ENCODE results near the gene ZWILCH. TPM values are rescaled to one million over a fixed set of nuclear protein-coding genes. Genes with fewer than 3 reads are reported as not detected.

The ZWILCH gene
- total RNA-seq, 1 donor = 36.5 TPM

DNA sequence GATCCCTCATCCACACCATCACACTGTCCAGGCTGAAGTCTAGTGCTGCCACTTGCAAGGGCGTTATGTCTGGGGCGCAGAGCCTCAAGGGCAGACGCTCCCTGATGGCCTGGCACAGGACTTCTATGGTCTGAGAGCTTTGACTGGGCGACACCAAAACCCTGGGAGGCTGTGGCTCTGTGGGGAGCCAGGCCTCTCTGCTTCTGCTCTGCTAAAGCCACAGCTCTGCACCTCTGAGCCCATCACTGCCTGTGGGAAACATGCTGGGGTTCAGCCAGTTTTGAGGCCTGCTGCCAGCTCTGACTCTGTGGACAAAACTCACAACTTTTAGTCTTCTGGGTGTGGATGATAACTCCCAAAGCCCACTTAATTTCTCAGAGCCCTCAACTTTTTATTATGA lies 67.0 kb downstream of the ZWILCH start:
- TF ChIP-seq, protein P1, sequence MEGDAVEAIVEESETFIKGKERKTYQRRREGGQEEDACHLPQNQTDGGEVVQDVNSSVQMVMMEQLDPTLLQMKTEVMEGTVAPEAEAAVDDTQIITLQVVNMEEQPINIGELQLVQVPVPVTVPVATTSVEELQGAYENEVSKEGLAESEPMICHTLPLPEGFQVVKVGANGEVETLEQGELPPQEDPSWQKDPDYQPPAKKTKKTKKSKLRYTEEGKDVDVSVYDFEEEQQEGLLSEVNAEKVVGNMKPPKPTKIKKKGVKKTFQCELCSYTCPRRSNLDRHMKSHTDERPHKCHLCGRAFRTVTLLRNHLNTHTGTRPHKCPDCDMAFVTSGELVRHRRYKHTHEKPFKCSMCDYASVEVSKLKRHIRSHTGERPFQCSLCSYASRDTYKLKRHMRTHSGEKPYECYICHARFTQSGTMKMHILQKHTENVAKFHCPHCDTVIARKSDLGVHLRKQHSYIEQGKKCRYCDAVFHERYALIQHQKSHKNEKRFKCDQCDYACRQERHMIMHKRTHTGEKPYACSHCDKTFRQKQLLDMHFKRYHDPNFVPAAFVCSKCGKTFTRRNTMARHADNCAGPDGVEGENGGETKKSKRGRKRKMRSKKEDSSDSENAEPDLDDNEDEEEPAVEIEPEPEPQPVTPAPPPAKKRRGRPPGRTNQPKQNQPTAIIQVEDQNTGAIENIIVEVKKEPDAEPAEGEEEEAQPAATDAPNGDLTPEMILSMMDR (IDR thresholded peaks at IDR 0.05; ENCODE audit: insufficient read depth, low read length) = no peak
- no peak for DNase-seq (ENCODE audit: low read depth)
- H3K4me3 ChIP-seq (ENCODE audit: low read depth, low read length) = no peak overlapping the region

DNA sequence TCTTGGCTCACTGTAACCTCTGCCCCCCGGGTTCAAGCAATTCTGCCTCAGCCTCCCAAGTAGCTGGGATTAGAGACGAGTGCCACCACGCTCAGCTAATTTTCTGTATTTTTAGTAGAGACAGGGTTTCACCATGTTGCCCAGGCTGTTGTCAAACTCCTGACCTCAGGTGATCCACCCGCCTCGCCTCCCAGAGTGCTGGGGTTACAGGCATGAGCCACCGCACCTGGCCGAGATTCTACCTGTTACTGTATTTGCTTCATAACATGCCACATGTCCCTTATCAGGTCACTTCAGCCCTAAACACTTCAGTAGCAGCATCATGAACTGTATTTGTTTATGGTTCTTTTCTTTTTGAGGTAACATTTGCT lies 68.2 kb downstream of the ZWILCH start:
- DNase-seq (ENCODE audit: low read depth) = no peak
- no peak overlapping the region for H3K4me3 ChIP-seq (ENCODE audit: low read depth, low read length)
- TF ChIP-seq, protein P1 (IDR thresholded peaks at IDR 0.05; ENCODE audit: insufficient read depth, low read length) = no peak

DNA sequence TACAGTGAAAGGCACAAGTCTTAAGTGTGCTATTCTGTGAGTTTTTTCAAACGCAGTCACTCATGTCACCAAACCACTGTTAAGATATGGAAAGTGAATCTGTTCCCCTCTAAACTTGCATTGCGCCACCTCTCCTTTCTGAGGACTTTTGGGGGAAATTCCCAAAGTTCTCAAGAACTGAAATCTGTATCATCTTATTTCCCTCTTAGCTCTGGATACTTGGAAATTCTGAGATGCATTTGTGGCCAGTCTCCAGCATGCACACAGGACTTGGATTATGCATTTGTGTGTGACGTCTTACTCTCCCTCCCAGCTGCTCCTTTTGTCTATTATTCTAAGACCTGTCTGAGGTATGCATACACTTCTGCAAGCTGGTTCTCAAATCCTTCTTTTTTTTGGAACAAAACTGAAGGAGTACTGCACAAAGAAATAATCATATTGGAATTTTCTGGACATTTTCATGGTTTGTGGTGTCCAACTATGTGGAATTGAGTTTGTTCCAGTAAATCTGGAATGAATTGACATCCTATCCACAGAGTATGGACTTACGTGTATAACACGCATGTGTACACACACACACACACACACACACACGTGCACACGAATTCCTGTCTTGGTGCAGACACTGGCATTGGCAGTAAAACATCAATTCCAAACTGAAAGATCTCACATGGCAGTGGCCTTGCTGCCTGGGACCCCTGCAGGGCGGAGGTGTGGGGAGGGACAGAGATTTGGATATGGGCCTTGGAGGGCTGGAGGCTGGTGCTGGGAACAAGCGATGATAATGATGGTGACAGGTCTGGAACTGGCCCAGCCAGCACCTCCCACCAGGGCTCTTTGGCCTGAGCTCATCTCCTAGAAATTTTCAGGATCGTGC lies 68.8 kb downstream of the ZWILCH start:
- TF ChIP-seq, protein P1 (IDR thresholded peaks at IDR 0.05; ENCODE audit: insufficient read depth, low read length) = no peak
- H3K4me3 ChIP-seq (ENCODE audit: low read depth, low read length) = no peak overlapping the region
- DNase-seq (ENCODE audit: low read depth) = peak; percentile 97

- DNase-seq (ENCODE audit: low read depth) = no peak
- no peak overlapping the region for H3K4me3 ChIP-seq (ENCODE audit: low read depth, low read length)
- TF ChIP-seq, protein P1 (IDR thresholded peaks at IDR 0.05; ENCODE audit: insufficient read depth, low read length) = no peak
Observed at GRCh38 chr15:66574596-66574950, 69.4 kb downstream of the ZWILCH start.

GRCh38 chr15:66578286-66578875 lies 73.3 kb downstream of the ZWILCH start:
- no peak overlapping the region for H3K4me3 ChIP-seq (ENCODE audit: low read depth, low read length)
- TF ChIP-seq, protein P1 (IDR thresholded peaks at IDR 0.05; ENCODE audit: insufficient read depth, low read length) = no peak
- peak; percentile 72 for DNase-seq (ENCODE audit: low read depth)

GRCh38 chr15:66580643-66581042 lies 75.5 kb downstream of the ZWILCH start:
- peak; percentile 64 for DNase-seq (ENCODE audit: low read depth)
- no peak overlapping the region for H3K4me3 ChIP-seq (ENCODE audit: low read depth, low read length)
- TF ChIP-seq, protein P1 (IDR thresholded peaks at IDR 0.05; ENCODE audit: insufficient read depth, low read length) = no peak

All from fibroblast of the aortic adventitia (primary cell).